Activated T-helper 17 cell treated with anti-CD3 and anti-CD28 coated beads, Interleukin-2, amount 50 U/mL, for 72 hours (primary cell): ENCODE results near the gene CYP1A1. TPM values are rescaled to one million over a fixed set of nuclear protein-coding genes. Genes with fewer than 3 reads are reported as not detected.
A peak's percentile ranks its signal among the peaks of the same experiment; 100 is the strongest.

ENCODE experiments used
- ATAC-seq: fragments of 150-1000 bp; cut with Tn5 transposase; replicated peaks from 2 replicates; pipeline ENCODE4 v1.10.0; 2021; ENCODE audit warnings: mild to moderate bottlenecking, moderate library complexity
- H3K27ac Mint-ChIP-seq: one replicate; pipeline ENCODE4 v1.8.0; 2022; ENCODE audit warnings: mixed read lengths
- H3K27me3 Mint-ChIP-seq: one replicate; pipeline ENCODE4 v1.8.0; 2022; ENCODE audit warnings: mixed read lengths
- H3K36me3 Mint-ChIP-seq: one replicate; pipeline ENCODE4 v1.8.0; 2022; ENCODE audit warnings: low read depth, mild to moderate bottlenecking, mixed read lengths
- H3K4me1 Mint-ChIP-seq: one replicate; pipeline ENCODE4 v1.8.0; 2022; ENCODE audit warnings: mixed read lengths
- H3K4me3 Mint-ChIP-seq: one replicate; pipeline ENCODE4 v1.8.0; 2022; ENCODE audit warnings: mild to moderate bottlenecking, mixed read lengths
- H3K9me3 Mint-ChIP-seq: one replicate; pipeline ENCODE4 v1.8.0; 2022; ENCODE audit warnings: mixed read lengths
- total RNA-seq, 2 donors: library from RNA; stranded (reverse); gene quantifications; one replicate each; pipeline ENCODE4 v1.2.3, GENCODE V29; 2022

Gene CYP1A1
- total RNA-seq, 2 donors from 2014 or later: 3.3 to 11.4 TPM

DNA sequence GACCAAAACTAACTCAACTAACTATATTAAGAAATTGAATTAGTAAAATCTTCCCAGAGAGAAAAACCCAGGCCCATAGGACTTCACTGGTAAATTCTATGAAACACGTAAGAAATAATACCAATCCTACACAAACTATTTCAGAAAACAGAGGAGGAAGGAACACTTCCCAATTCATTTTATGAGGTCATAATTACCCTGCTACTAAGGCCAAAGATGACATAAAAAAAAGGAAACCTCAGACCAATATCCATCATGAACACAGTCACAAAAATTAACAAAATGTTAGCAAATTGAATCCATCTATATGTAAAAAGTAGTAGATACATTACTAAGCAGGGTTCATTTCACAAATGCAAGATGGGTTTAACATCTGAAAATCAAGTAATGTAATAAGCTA is 33.0 kb downstream of the CYP1A1 start:
- no peak for ATAC-seq
- peaks cover 14% of the 10 kb centered on the region for H3K4me1 Mint-ChIP-seq
- H3K9me3 Mint-ChIP-seq: no peaks in the 10 kb centered on the region
- H3K4me3 Mint-ChIP-seq: no peak overlapping the region
- H3K27ac Mint-ChIP-seq: no peak overlapping the region
- H3K27me3 Mint-ChIP-seq: no peaks in the 10 kb centered on the region
- H3K36me3 Mint-ChIP-seq: peaks cover 15% of the 10 kb centered on the region

DNA sequence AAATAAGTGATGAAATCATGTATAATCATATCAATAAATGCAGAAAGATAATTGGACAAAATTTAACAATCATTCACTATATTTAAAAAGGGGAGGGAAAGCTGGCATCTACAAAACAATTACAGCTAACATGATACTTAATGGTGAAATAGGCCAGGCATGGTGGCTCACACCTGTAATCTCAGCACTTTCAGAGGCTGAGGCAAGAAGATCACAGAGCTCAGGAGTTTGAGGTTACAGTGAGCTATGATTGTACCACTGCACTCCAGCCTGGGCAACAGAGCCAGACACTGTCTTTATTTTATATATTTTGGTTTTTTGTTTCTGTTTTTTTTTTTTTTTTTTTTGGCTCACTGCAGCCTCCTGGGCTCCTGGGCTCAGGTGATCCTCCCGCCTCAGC is 41.6 kb downstream of the CYP1A1 start:
- Mint-ChIP-seq H3K27ac (no peak overlapping the region), H3K27me3 (no peaks in the 10 kb centered on the region), H3K4me3 (no peak overlapping the region), H3K9me3 (no peaks in the 10 kb centered on the region), H3K36me3 (peaks cover 39% of the 10 kb centered on the region), H3K4me1 (peaks cover 7% of the 10 kb centered on the region)
- peak; percentile 57 for ATAC-seq

DNA sequence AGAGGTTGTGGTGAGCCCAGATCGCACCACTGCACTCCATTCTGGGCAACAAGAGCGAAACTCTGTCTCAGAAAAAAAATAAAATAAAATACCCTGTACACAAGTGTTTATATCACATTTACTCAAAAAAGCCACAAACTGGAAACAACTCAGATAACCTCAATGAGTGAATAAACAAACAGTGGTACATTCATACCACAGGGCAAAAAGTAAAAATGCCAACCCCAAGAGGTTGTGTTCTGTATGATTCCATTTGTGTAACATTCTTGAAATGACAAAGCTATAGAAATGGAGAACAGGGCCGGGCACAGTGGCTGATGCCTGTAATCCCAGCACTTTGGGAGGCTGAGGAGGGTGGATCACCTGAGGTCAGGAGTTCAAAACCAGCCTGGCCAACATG is 42.4 kb downstream of the CYP1A1 start:
- ATAC-seq: peak; percentile 78
- Mint-ChIP-seq H3K4me3 (no peak overlapping the region), H3K36me3 (peaks cover 39% of the 10 kb centered on the region), H3K4me1 (peaks cover 7% of the 10 kb centered on the region), H3K9me3 (no peaks in the 10 kb centered on the region), H3K27me3 (no peaks in the 10 kb centered on the region), H3K27ac (no peak overlapping the region)

DNA sequence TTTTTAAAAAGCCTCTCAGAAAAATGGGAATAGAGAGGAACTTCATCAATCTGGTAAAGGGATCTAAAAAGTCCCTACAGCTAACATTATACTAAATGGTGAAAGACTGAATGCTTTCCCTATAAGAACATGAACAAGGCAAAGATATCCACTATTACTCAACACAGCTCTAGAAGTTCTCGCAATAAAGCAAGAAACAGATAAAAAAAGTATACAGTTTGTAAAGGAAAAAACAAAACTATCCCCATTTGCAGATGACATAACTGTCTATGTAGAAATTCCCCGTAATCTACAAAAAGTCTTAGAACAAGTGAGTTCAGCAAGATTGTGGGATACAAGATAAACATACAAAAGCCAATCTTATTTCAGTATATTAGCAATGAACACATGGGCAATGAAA is 44.9 kb downstream of the CYP1A1 start:
- peaks cover 28% of the 10 kb centered on the region for H3K36me3 Mint-ChIP-seq
- H3K9me3 Mint-ChIP-seq: no peaks in the 10 kb centered on the region
- no peak for ATAC-seq
- H3K27ac Mint-ChIP-seq: no peak overlapping the region
- no peaks in the 10 kb centered on the region for H3K27me3 Mint-ChIP-seq
- H3K4me1 Mint-ChIP-seq: peaks cover 7% of the 10 kb centered on the region
- no peak overlapping the region for H3K4me3 Mint-ChIP-seq

DNA sequence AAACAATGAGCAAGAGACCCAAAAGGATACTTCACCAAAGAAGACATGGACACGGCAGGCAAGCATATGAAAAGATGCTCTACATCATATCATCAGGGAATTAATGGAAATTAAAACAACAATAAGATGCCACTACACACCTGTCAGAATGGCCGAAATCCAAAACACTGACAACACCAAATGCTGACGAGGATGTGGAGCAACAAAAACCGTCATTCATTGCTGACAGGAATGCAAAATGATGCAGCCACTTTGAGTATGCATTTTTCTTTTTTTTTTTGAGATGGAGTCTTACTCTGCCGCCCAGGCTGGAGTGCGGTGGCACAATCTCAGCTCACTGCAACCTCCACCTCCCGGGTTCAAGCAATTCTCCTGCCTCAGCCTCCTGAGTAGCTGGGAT is 48.5 kb downstream of the CYP1A1 start:
- Mint-ChIP-seq H3K36me3 (peaks cover 40% of the 10 kb centered on the region), H3K9me3 (no peaks in the 10 kb centered on the region), H3K27ac (no peak overlapping the region), H3K4me1 (peaks cover 7% of the 10 kb centered on the region), H3K4me3 (no peak overlapping the region), H3K27me3 (no peaks in the 10 kb centered on the region)
- ATAC-seq: no peak

DNA sequence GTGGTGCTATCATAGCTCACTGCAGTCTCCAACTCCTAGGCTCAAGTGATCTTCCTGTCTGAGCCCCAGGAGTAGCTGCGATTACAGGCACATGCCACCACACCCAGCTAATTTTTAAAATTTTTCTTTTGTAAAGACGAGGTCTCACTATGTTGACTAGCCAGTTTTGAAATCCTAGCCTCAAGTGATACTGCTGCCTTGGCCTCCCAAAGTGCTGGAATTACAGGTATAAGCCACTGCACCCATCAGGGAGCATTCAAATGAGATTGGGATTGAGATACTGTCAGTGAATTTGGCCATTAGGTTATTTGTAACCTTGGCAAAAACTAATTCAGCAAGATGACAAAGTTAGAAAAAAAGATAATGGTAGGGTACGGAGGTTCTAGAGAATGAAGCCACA is 51.2 kb downstream of the CYP1A1 start:
- Mint-ChIP-seq H3K27me3 (no peaks in the 10 kb centered on the region), H3K4me3 (no peak overlapping the region), H3K9me3 (no peaks in the 10 kb centered on the region), H3K27ac (no peak overlapping the region), H3K4me1 (no peaks in the 10 kb centered on the region), H3K36me3 (peaks cover 52% of the 10 kb centered on the region)
- no peak for ATAC-seq

DNA sequence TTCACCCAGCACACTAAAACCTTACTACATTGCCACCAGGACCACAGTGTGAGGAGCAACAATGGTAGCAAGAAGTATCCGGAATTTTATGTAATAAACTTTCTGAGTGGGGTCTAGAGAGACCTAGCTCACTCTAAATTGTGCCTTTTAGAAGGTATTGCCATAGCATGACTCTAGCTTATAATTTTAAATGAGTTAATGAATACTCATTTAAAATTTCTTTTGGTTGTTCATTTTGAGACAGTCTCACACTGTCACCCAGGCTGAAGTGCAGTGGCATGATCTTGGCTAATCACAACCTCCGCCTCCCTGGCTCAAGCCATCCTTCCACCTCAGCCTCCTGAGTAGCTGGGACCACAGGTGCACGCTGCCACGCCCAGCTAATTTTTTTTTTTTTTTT is 55.7 kb downstream of the CYP1A1 start:
- H3K9me3 Mint-ChIP-seq: no peaks in the 10 kb centered on the region
- no peak overlapping the region for H3K4me3 Mint-ChIP-seq

More for the DNA sequence above, 55.7 kb downstream of the CYP1A1 start:
- ATAC-seq: no peak
- H3K27me3 Mint-ChIP-seq: no peaks in the 10 kb centered on the region
- H3K27ac Mint-ChIP-seq: no peak overlapping the region
- no peaks in the 10 kb centered on the region for H3K4me1 Mint-ChIP-seq
- peaks cover 81% of the 10 kb centered on the region for H3K36me3 Mint-ChIP-seq

Other genes starting within 250 kb of the CYP1A1 start
- 10 to 100 TPM; 40.3 to 43.9 TPM for gene ARID3B, start 184.3 kb downstream of the CYP1A1 start, total RNA-seq
- gene CLK3, start 109.7 kb downstream of the CYP1A1 start, total RNA-seq: 100 to 1,000 TPM; 117 to 179 TPM
- gene EDC3, start 29.5 kb downstream of the CYP1A1 start, total RNA-seq: 10 to 100 TPM; 47.9 to 56.0 TPM
- not detected for gene CYP1A2, start 23.3 kb upstream of the CYP1A1 start, total RNA-seq
- gene CSK, start 56.6 kb upstream of the CYP1A1 start, total RNA-seq: 100 to 1,000 TPM; 176 to 316 TPM
- 1 to 10 TPM in 1 of 2 donors, under 1 TPM in 1; 0.82 to 1.6 TPM for gene LMAN1L, start 87.3 kb upstream of the CYP1A1 start, total RNA-seq
- under 1 TPM; 0.15 to 0.19 TPM for gene CPLX3, start 101.1 kb upstream of the CYP1A1 start, total RNA-seq
- gene ULK3, start 117.6 kb upstream of the CYP1A1 start, total RNA-seq: 10 to 100 TPM; 44.1 to 46.7 TPM
- 100 to 1,000 TPM in 1 of 2 donors, 10 to 100 TPM in 1; 87.1 to 111 TPM for gene SCAMP2, start 147.8 kb upstream of the CYP1A1 start, total RNA-seq
- 10 to 100 TPM; 51.8 to 98.5 TPM for gene MPI, start 164.5 kb upstream of the CYP1A1 start, total RNA-seq
- 10 to 100 TPM; 65.6 to 98.3 TPM for gene FAM219B, start 181.3 kb upstream of the CYP1A1 start, total RNA-seq
- gene COX5A, start 212.5 kb upstream of the CYP1A1 start, total RNA-seq: 100 to 1,000 TPM; 242 to 337 TPM
- 1 to 10 TPM; 2.4 to 9.6 TPM for gene RPP25, start 231.2 kb upstream of the CYP1A1 start, total RNA-seq